Liver (tissue), 3 donors: ENCODE results near the gene PTGES.
"Not testable (repeated sequence)": the region's sequence is repeated elsewhere in the genome, so short reads cannot be mapped to it uniquely, and the experiment has no call there.

Experiments used
- EGR1 ChIP-seq, 2 donors: IDR thresholded peaks; 2 replicates each; pipeline ENCODE4 v1.6.1; 2016 to 2018; ENCODE audit warnings: antibody characterized with exemption in 2 of 2, low read depth in 2 of 2
- JUND ChIP-seq, 2 donors: IDR thresholded peaks; 2 replicates each; pipeline ENCODE4 v1.6.1; 2016; ENCODE audit warnings: antibody characterized with exemption in 2 of 2
- RAD21 ChIP-seq, 2 donors: IDR thresholded peaks; 2 replicates each; pipeline ENCODE4 v1.6.1; 2016; ENCODE audit warnings: antibody characterized with exemption in 2 of 2, mild to moderate bottlenecking in 2 of 2
- REST ChIP-seq: IDR thresholded peaks from 2 replicates; pipeline ENCODE4 v1.6.1; 2016; ENCODE audit warnings: antibody characterized with exemption, mild to moderate bottlenecking
- SP1 ChIP-seq: IDR thresholded peaks from 2 replicates; pipeline ENCODE4 v1.6.1; 2018; ENCODE audit warnings: antibody characterized with exemption, mild to moderate bottlenecking
- TAF1 ChIP-seq: conservative IDR thresholded peaks from 2 replicates; pipeline ENCODE4 v1.6.1; 2016; ENCODE audit warnings: antibody characterized with exemption, mild to moderate bottlenecking
- YY1 ChIP-seq: IDR thresholded peaks from 2 replicates; pipeline ENCODE4 v1.6.1; 2016; ENCODE audit warnings: antibody characterized with exemption, mild to moderate bottlenecking
- TF ChIP-seq, protein P1 (sequence below): fragments of 150-350 bp; IDR thresholded peaks from 2 replicates; pipeline ENCODE4 v1.5.1; 2017; ENCODE audit warnings: improper control_type of control experiment, low read depth, low read length; ENCODE audit not compliant: missing input control
- TF ChIP-seq, protein P2 (sequence below): IDR thresholded peaks from 2 replicates; pipeline ENCODE4 v1.6.1; 2016; ENCODE audit warnings: antibody characterized with exemption
- donor health status: healthy.
- donor health status: healthy.

DNA sequence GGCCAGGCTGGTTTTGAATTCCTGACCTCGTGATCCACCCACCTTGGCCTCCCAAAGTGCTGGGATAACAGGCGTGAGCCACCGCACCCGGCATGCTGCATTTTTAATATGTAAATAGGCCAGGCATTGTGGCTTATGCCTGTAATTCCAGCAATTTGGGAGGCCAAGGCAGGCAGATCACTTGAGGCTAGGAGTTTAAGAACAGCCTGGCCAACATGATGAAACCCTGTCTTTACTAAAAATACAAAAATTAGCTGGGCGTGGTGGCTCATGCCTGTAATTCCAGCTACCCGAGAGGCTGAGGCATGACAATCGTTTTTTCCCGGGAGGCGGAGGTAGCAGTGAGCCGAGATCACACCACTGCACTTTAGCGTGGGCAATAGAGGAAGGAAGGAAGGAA lies 32.1 kb upstream of the PTGES start:
- TF ChIP-seq SP1; TAF1; RAD21 (IDR thresholded peaks at IDR 0.05); YY1; EGR1 (IDR thresholded peaks at IDR 0.05; ENCODE audit: low read depth in 2 of 2); JUND (IDR thresholded peaks at IDR 0.05); REST: not testable (repeated sequence)
- TF ChIP-seq, protein P1, sequence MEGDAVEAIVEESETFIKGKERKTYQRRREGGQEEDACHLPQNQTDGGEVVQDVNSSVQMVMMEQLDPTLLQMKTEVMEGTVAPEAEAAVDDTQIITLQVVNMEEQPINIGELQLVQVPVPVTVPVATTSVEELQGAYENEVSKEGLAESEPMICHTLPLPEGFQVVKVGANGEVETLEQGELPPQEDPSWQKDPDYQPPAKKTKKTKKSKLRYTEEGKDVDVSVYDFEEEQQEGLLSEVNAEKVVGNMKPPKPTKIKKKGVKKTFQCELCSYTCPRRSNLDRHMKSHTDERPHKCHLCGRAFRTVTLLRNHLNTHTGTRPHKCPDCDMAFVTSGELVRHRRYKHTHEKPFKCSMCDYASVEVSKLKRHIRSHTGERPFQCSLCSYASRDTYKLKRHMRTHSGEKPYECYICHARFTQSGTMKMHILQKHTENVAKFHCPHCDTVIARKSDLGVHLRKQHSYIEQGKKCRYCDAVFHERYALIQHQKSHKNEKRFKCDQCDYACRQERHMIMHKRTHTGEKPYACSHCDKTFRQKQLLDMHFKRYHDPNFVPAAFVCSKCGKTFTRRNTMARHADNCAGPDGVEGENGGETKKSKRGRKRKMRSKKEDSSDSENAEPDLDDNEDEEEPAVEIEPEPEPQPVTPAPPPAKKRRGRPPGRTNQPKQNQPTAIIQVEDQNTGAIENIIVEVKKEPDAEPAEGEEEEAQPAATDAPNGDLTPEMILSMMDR, result not testable (repeated sequence)
- TF ChIP-seq, protein P2, sequence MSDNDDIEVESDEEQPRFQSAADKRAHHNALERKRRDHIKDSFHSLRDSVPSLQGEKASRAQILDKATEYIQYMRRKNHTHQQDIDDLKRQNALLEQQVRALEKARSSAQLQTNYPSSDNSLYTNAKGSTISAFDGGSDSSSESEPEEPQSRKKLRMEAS, result not testable (repeated sequence)
